Lower leg skin (tissue), 3 donors: Measurements from ENCODE around the gene PLA2G2F.

Experiments used
- CTCF ChIP-seq, 3 donors: fragments of 450-650 bp; IDR thresholded peaks; one replicate each; pipeline ENCODE4 v1.5.1; 2016; ENCODE audit warnings: antibody characterized with exemption in 3 of 3, mild to moderate bottlenecking in 3 of 3, moderate library complexity in 2 of 3
- POLR2A ChIP-seq, 2 donors: fragments of 450-650 bp; IDR thresholded peaks; one replicate each; pipeline ENCODE4 v1.6.1; 2016 to 2017; ENCODE audit warnings: antibody characterized with exemption in 2 of 2, mild to moderate bottlenecking in 1 of 2, moderate library complexity in 1 of 2

GRCh38 chr1:20137604-20138003 is 1.5 kb upstream of the PLA2G2F start:
- TF ChIP-seq CTCF (IDR thresholded peaks at IDR 0.05) (no peak), POLR2A (IDR thresholded peaks at IDR 0.05) (no peak)
